Panc1 (cell line): ENCODE results near the gene SART1. TPM values are rescaled to one million over a fixed set of nuclear protein-coding genes. Genes with fewer than 3 reads are reported as not detected.

Experiments used
- ATAC-seq: fragments of 200-7000 bp; cut with Tn5 transposase; 2 replicates; pipeline ENCODE4 v1.9.1; 2020; ENCODE audit warnings: mild to moderate bottlenecking, moderate library complexity
- BruUV-seq: library from RNA; stranded (reverse); fragments of 400-500 nt; replicated peaks from 2 replicates; lab custom pipeline; 2021; lab: Mats Ljungman, UMichigan
- CTCF ChIA-PET: fragments of 300-600 bp; sonication (Branson Sonifier 250); formaldehyde crosslinking; loops from one replicate; lab custom pipeline; 2022; ENCODE audit warnings: antibody characterized with exemption; lab: Charles Lee
- POLR2A ChIA-PET: fragments of 300-600 bp; sonication (Branson Sonifier 250); formaldehyde crosslinking; loops from one replicate; lab custom pipeline; 2022; ENCODE audit warnings: antibody characterized with exemption; lab: Charles Lee
- DNase-seq: peaks from one replicate; pipeline ENCODE4 v3.0.0-alpha.2; 2010; ENCODE audit warnings: low read depth, low spot score
- H3K27ac ChIP-seq: 2 replicates; pipeline ENCODE4 v1.5.1; 2011; ENCODE audit warnings: mild to moderate bottlenecking, low read length, inconsistent platforms
- H3K27me3 ChIP-seq: fragments of 200-500 bp; sonication (Bioruptor generic); 2 replicates; pipeline ENCODE4 v1.6.0; 2014; ENCODE audit warnings: low read length, inconsistent platforms; ENCODE audit not compliant: control insufficient read depth, insufficient read depth
- H3K36me3 ChIP-seq: fragments of 200-500 bp; sonication (Bioruptor generic); 2 replicates; pipeline ENCODE4 v1.5.1; 2014; ENCODE audit warnings: inconsistent platforms, mild to moderate bottlenecking, low read length, moderate library complexity; ENCODE audit not compliant: control insufficient read depth, insufficient read depth
- H3K4me1 ChIP-seq: 2 replicates; pipeline ENCODE4 v1.5.1; 2011; ENCODE audit warnings: inconsistent platforms, mild to moderate bottlenecking, low read length, moderate library complexity; ENCODE audit not compliant: control insufficient read depth, insufficient read depth
- H3K4me3 ChIP-seq, 2 experiments: 2 replicates each; pipeline ENCODE4 v1.5.1; 2011 to 2012; ENCODE audit warnings: low read depth in 2 of 2, low read length in 2 of 2, mild to moderate bottlenecking in 2 of 2, inconsistent platforms in 1 of 2, moderate library complexity in 1 of 2
- H3K9me3 ChIP-seq: fragments of 200-500 bp; sonication (Bioruptor generic); 2 replicates; pipeline ENCODE4 v1.5.1; 2014; ENCODE audit warnings: low read depth, mild to moderate bottlenecking, inconsistent platforms, low read length, moderate library complexity; ENCODE audit not compliant: control insufficient read depth, insufficient read depth
- POLR2AphosphoS5 ChIP-seq: IDR thresholded peaks from 2 replicates; pipeline ENCODE4 v1.6.1; 2012; ENCODE audit warnings: mild to moderate bottlenecking, low read depth, low read length, moderate library complexity
- SIN3A ChIP-seq: IDR thresholded peaks from 2 replicates; pipeline ENCODE4 v1.6.1; 2012; ENCODE audit warnings: low read depth, mild to moderate bottlenecking, low read length, moderate library complexity, borderline replicate concordance; ENCODE audit not compliant: insufficient read depth
- TCF7L2 ChIP-seq: IDR thresholded peaks from 2 replicates; pipeline ENCODE4 v1.6.1; 2011; ENCODE audit warnings: mild to moderate bottlenecking, low read depth, low read length, inconsistent platforms
- in situ Hi-C: cut with HindIII; loops from 2 replicates; pipeline ENCODE4 v1.10.0; 2016; ENCODE audit warnings: low sequenced_read_pairs, low pct_unique_long_range_greater_than_20kb
- intact Hi-C: fragments of 100-400 bp; cut with micrococcal nuclease; formaldehyde crosslinking; loops from one replicate; pipeline ENCODE4 v1.10.0; 2022; ENCODE audit not compliant: unreplicated experiment
- total RNA-seq: library from RNA; stranded (reverse); gene quantifications from one replicate; pipeline ENCODE4 v1.2.1, GENCODE V29; 2021; ENCODE audit not compliant: unreplicated experiment
- TF ChIP-seq, protein P1 (sequence below): fragments of 450-650 bp; IDR thresholded peaks from 2 replicates; pipeline ENCODE4 v1.5.1; 2017; ENCODE audit warnings: mild to moderate bottlenecking
- TF ChIP-seq, protein P2 (sequence below), 2 experiments: IDR thresholded peaks; 2 replicates each; pipeline ENCODE4 v1.6.1; 2011 to 2012; ENCODE audit warnings: low read depth in 2 of 2, control low read depth in 1 of 2, low read length in 1 of 2, mild to moderate bottlenecking in 1 of 2, moderate library complexity in 1 of 2; ENCODE audit not compliant: insufficient read depth in 1 of 2

Gene SART1
- total RNA-seq, 1 experiment from 2014 or later, result 76.4 TPM

DNA sequence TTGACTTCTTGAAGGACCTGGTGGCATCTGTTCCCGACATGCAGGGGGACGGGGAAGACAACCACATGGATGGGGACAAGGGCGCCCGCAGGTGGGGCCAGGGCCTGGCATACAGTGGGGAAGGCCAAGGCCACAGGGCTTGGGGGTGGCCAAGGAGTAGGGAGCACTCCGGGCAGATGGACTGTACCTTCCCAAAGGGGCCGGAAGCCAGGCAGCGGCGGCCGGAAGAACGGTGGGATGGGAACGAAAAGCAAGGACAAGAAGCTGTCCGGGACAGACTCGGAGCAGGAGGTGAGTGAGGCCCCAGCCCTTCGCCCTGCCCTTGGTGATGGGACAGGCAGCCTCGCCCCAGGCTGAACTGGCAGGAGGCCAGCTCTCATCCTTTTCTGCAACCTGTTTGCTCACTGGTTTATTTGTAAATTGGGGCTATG is 41.1 kb upstream of the SART1 start:
- BruUV-seq, result no TSS peak
- Histone ChIP-seq H3K4me1 (peaks cover 46% of the 10 kb centered on the region), H3K27me3 (no peaks in the 10 kb centered on the region), H3K36me3 (peaks cover 3% of the 10 kb centered on the region; the same call in 1 of the 2 replicates), H3K27ac (peak overlapping the region; percentile 98), H3K4me3 (peak overlapping the region; percentile 84 to 91), H3K9me3 (no peaks in the 10 kb centered on the region)
- ATAC-seq, result no peak
- ChIA-PET POLR2A (no interaction called here), CTCF (no interaction called here)
- in situ Hi-C loops (no loop called here), intact Hi-C loops (no loop called here)
- no peak for DNase-seq
- 0 out of 2 replicates have a peak, but pooled peaks have one; percentile 55 for TF ChIP-seq SIN3A
- TF ChIP-seq POLR2AphosphoS5, result no peak
- TF ChIP-seq, protein P1, sequence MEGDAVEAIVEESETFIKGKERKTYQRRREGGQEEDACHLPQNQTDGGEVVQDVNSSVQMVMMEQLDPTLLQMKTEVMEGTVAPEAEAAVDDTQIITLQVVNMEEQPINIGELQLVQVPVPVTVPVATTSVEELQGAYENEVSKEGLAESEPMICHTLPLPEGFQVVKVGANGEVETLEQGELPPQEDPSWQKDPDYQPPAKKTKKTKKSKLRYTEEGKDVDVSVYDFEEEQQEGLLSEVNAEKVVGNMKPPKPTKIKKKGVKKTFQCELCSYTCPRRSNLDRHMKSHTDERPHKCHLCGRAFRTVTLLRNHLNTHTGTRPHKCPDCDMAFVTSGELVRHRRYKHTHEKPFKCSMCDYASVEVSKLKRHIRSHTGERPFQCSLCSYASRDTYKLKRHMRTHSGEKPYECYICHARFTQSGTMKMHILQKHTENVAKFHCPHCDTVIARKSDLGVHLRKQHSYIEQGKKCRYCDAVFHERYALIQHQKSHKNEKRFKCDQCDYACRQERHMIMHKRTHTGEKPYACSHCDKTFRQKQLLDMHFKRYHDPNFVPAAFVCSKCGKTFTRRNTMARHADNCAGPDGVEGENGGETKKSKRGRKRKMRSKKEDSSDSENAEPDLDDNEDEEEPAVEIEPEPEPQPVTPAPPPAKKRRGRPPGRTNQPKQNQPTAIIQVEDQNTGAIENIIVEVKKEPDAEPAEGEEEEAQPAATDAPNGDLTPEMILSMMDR, result no peak
- TF ChIP-seq, protein P2, sequence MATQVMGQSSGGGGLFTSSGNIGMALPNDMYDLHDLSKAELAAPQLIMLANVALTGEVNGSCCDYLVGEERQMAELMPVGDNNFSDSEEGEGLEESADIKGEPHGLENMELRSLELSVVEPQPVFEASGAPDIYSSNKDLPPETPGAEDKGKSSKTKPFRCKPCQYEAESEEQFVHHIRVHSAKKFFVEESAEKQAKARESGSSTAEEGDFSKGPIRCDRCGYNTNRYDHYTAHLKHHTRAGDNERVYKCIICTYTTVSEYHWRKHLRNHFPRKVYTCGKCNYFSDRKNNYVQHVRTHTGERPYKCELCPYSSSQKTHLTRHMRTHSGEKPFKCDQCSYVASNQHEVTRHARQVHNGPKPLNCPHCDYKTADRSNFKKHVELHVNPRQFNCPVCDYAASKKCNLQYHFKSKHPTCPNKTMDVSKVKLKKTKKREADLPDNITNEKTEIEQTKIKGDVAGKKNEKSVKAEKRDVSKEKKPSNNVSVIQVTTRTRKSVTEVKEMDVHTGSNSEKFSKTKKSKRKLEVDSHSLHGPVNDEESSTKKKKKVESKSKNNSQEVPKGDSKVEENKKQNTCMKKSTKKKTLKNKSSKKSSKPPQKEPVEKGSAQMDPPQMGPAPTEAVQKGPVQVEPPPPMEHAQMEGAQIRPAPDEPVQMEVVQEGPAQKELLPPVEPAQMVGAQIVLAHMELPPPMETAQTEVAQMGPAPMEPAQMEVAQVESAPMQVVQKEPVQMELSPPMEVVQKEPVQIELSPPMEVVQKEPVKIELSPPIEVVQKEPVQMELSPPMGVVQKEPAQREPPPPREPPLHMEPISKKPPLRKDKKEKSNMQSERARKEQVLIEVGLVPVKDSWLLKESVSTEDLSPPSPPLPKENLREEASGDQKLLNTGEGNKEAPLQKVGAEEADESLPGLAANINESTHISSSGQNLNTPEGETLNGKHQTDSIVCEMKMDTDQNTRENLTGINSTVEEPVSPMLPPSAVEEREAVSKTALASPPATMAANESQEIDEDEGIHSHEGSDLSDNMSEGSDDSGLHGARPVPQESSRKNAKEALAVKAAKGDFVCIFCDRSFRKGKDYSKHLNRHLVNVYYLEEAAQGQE (IDR thresholded peaks at IDR 0.05; ENCODE audit: insufficient read depth in 1 of 2, low read depth in 2 of 2, low read length in 1 of 2), result no peak

DNA sequence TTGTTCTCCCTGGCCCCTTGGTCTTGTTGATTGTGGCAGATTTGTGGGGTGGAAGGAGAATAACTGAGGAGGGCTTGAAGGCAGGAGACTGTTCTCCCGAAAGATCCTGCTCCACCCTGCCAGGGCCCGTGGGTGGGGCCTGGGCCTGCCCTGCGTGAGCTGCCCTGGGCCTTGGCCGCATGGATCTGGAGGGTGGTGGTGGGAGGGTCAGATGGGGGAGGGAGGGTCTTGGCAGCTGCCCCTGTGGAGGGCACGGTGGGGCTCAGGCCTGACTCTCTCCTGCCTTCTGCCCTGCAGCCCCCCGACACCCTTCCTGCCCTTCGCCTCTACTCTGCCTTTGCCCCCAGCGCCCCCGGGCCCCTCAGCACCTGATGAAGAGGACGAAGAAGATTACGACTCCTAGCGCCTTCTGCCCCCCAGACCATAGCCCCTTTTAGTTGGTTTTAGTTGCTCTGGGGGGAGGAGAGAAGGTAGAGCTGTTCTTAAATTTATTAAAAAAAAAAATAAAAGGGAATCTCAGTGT is 40.4 kb upstream of the SART1 start:
- DNase-seq (no peak), ATAC-seq (no peak)
- Histone ChIP-seq H3K9me3 (no peaks in the 10 kb centered on the region), H3K36me3 (peaks cover 3% of the 10 kb centered on the region; the same call in 1 of the 2 replicates), H3K27me3 (no peaks in the 10 kb centered on the region), H3K4me1 (peaks cover 41% of the 10 kb centered on the region), H3K4me3 (peak overlapping the region; percentile 84 to 91), H3K27ac (peak overlapping the region; percentile 98)
- BruUV-seq, result no TSS peak
- ChIA-PET CTCF (no interaction called here), POLR2A (interaction anchor here (0.5 kb wide), 1 partner anchor 23 kb away, joined by 12 read pairs; no protein-coding TSS in a partner anchor)
- TF ChIP-seq, protein P2 (IDR thresholded peaks at IDR 0.05; ENCODE audit: insufficient read depth in 1 of 2, low read depth in 2 of 2, low read length in 1 of 2), result no peak
- TF ChIP-seq, protein P1, result no peak
- TF ChIP-seq POLR2AphosphoS5 (no peak), SIN3A (no peak), TCF7L2 (no peak)
- in situ Hi-C loops (no loop called here), intact Hi-C loops (no loop called here)
